T47D (cell line): ENCODE measurements around the gene EVX2.

Source experiments
- DNase-seq, 2 experiments: peaks; one replicate each; pipeline versions ENCODE4 v3.0.0 to v3.0.0-alpha.2; 2011 to 2012; ENCODE audit warnings: low read depth in 1 of 2, low spot score in 1 of 2
- JUND ChIP-seq: IDR thresholded peaks from 2 replicates; pipeline ENCODE4 v1.6.1; 2012; ENCODE audit warnings: low read depth
- in situ Hi-C: cut with HindIII; loops from 2 replicates; pipeline ENCODE4 v1.10.0; 2016; ENCODE audit warnings: low sequenced_read_pairs, low pct_unique_long_range_greater_than_20kb

Gene EVX2

GRCh38 chr2:176118601-176119339, 35.0 kb upstream of the EVX2 start:
- in situ Hi-C loops, result no loop called here
- no peak for TF ChIP-seq JUND
- peak; percentile 77 to 81 for DNase-seq

- DNase-seq, result no peak
- in situ Hi-C loops, result no loop called here
- no peak for TF ChIP-seq JUND
Observed at GRCh38 chr2:176117823-176118371, 34.1 kb upstream of the EVX2 start.

GRCh38 chr2:176117162-176117822, 33.5 kb upstream of the EVX2 start:
- TF ChIP-seq JUND, result no peak
- in situ Hi-C loops, result no loop called here
- no peak for DNase-seq

GRCh38 chr2:176115883-176116813, 32.4 kb upstream of the EVX2 start, which contains the start of gene HOXD10:
Gene HOXD10, plus strand, starts transcription at chr2:176116778. Its CDS starts 56 bp downstream, at chr2:176116834.
- DNase-seq, result no peak
- in situ Hi-C loops, result no loop called here
- TF ChIP-seq JUND, result no peak

GRCh38 chr2:176114930-176115625, 31.3 kb upstream of the EVX2 start:
- no peak for DNase-seq
- no peak for TF ChIP-seq JUND
- in situ Hi-C loops, result no loop called here

- DNase-seq, result no peak
- in situ Hi-C loops, result no loop called here
- no peak for TF ChIP-seq JUND
Observed at GRCh38 chr2:176114120-176114929, 30.6 kb upstream of the EVX2 start.

GRCh38 chr2:176112375-176113302, 28.9 kb upstream of the EVX2 start:
- no peak for TF ChIP-seq JUND
- no peak for DNase-seq
- in situ Hi-C loops, result no loop called here

- in situ Hi-C loops, result no loop called here
- no peak for TF ChIP-seq JUND
- DNase-seq, result no peak
Observed at GRCh38 chr2:176111846-176112374, 28.1 kb upstream of the EVX2 start.

- no peak for TF ChIP-seq JUND
- DNase-seq, result peak; percentile 61 to 87
- in situ Hi-C loops, result no loop called here
Observed at GRCh38 chr2:176111309-176111663, 27.5 kb upstream of the EVX2 start.
